Lower leg skin (tissue), 3 donors: ENCODE results near the gene AGER.

Experiments used
- CTCF ChIP-seq, 3 donors: fragments of 450-650 bp; IDR thresholded peaks; one replicate each; pipeline ENCODE4 v1.5.1; 2016; ENCODE audit warnings: antibody characterized with exemption in 3 of 3, mild to moderate bottlenecking in 3 of 3, moderate library complexity in 2 of 3
- POLR2A ChIP-seq, 2 donors: fragments of 450-650 bp; IDR thresholded peaks; one replicate each; pipeline ENCODE4 v1.6.1; 2016 to 2017; ENCODE audit warnings: antibody characterized with exemption in 2 of 2, mild to moderate bottlenecking in 1 of 2, moderate library complexity in 1 of 2

- no peak for TF ChIP-seq CTCF (IDR thresholded peaks at IDR 0.05)
- TF ChIP-seq POLR2A (IDR thresholded peaks at IDR 0.05), result peak in 1 of 2 donors; percentile 69
Measured at GRCh38 chr6:32190054-32190851, 6.2 kb upstream of the AGER start, which contains the start of gene PBX2.
